Adipocyte (in vitro differentiated cells): ENCODE data around the gene SNAPC4.

ENCODE experiments used
- DNase-seq: peaks from one replicate; pipeline ENCODE4 v3.0.0-alpha.2; 2015; ENCODE audit warnings: low read depth
- H3K27me3 ChIP-seq: replicated peaks from 2 replicates; pipeline ENCODE4 v1.7.0; 2013; ENCODE audit warnings: mild to moderate bottlenecking, low read length, moderate library complexity; ENCODE audit not compliant: control insufficient read depth, insufficient read depth
- H3K36me3 ChIP-seq: 2 replicates; pipeline ENCODE4 v1.7.0; 2013; ENCODE audit warnings: low read length, mild to moderate bottlenecking, moderate library complexity; ENCODE audit not compliant: control insufficient read depth, insufficient read depth, severe bottlenecking
- H3K4me1 ChIP-seq: 2 replicates; pipeline ENCODE4 v1.7.0; 2013; ENCODE audit warnings: mild to moderate bottlenecking, low read length, moderate library complexity; ENCODE audit not compliant: control insufficient read depth, insufficient read depth
- H3K4me3 ChIP-seq: 2 replicates; pipeline ENCODE4 v1.7.0; 2013; ENCODE audit warnings: mild to moderate bottlenecking, low read length, moderate library complexity
- H3K9ac ChIP-seq: 2 replicates; pipeline ENCODE4 v1.7.0; 2013; ENCODE audit warnings: mild to moderate bottlenecking, low read length, moderate library complexity
- H3K9me3 ChIP-seq: 2 replicates; pipeline ENCODE4 v1.7.0; 2013; ENCODE audit warnings: mild to moderate bottlenecking, low read length, moderate library complexity; ENCODE audit not compliant: control insufficient read depth

The SNAPC4 gene

DNA sequence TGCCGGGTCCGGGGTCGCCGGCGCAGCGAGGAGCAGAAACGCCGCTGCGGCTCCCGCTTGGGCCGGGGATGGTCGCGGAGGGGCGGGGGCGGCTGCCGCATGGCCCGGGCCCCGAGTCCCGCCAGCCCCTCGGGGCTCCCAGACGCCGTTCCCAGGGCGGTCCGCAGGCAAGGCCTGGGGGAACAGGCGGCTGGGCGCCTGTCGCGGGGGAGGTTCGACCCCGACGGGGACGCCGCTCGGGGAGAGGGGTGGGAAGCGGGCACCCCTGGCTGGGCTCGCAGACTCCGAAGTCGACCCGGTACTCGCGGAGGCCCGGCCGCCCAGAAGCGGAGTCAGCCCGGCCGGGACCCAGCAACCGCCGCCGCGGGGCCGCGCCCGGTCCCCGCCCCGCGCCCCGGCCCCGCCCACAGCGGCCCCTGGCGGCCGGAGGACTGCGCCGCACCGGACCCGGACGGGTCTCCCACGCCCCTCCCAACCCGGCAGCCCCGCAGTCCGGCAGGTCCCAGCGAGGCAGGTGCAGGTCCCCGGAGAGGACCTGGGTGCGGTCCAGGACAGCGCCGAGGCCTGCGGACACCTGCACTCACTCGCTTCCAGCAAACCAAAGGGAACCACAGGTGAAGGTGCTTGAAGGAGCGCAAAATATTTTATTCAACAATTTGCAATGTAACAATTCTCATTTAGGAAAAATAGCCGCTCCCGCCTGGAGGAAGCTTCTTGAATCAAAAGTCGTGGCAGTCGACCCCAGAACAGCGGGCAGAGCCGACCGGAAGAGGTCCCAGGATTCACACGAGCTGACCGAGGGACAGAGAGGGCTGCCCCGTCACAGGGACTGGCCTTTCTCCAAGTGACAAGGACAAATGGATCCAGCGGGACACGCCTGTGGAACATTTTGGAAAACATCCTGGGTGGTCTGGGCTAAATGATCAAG, 39.8 kb upstream of the SNAPC4 start, which contains the start of gene INPP5E:
Gene INPP5E, minus strand, starts transcription at position 365 of the 928 bp plus-strand sequence. CDS start 426 bp downstream, outside the sequence.
- Histone ChIP-seq H3K27me3 (no peaks in the 10 kb centered on the region), H3K9me3 (no peaks in the 10 kb centered on the region), H3K36me3 (peaks cover 44% of the 10 kb centered on the region), H3K4me1 (peaks cover 25% of the 10 kb centered on the region), H3K9ac (peak within 1 kb of the TSS; percentile 90), H3K4me3 (peak within 1 kb of the TSS; percentile 87)
- DNase-seq, result peak; percentile 87

DNA sequence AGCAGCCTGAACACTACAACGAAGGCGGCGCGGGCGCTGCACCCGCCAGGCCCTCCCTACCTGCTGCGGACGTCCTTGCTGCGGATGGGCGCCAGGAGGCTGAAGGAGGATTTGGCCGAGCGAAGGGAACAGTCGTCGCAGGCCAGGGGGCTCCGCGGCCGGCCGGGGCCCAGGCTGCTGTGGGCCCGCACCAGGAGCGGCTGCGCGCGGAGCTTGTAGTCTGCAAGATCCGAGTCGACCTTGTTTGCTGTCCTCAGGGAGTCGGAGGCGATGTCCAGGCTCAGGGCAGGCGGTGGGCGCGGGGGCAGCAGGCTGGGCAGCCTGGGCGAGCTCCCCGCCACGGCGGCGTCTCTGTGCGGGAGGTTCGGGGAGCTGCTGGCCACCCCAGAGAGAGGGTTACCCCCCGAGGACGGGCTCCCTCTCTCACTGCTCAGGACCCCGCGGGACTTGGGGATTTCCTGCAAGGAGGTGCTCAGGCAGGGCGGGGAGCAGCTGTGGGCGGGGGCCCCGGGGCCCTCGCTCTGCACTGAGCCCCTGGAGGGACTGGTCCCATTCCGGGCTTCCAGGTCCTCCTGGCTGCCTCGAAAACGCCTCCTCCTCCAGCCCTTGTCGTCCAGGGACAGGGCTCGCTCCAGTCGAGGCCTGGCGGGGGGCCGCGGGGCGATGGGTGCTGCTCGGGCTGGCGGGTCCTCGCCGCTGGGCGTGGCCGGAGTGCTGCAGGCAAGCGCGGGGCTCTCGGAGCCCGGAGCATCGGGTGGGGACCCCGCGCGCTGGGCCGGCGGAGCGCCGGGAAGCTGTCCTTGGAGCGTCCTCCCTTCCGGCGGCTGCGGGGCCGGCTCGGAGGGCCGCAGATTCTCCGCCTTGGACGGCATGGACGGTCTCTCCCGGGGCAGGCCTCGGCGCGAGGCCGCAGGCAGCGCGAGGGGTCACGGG, 38.8 kb upstream of the SNAPC4 start:
- DNase-seq, result peak; percentile 59
- no peaks in the 10 kb centered on the region for H3K27me3 ChIP-seq
- H3K9ac ChIP-seq, result peak overlapping the region; percentile 90
- peaks cover 25% of the 10 kb centered on the region for H3K4me1 ChIP-seq
- peak overlapping the region; percentile 87 for H3K4me3 ChIP-seq
- H3K9me3 ChIP-seq, result no peaks in the 10 kb centered on the region
- H3K36me3 ChIP-seq, result peaks cover 35% of the 10 kb centered on the region

DNA sequence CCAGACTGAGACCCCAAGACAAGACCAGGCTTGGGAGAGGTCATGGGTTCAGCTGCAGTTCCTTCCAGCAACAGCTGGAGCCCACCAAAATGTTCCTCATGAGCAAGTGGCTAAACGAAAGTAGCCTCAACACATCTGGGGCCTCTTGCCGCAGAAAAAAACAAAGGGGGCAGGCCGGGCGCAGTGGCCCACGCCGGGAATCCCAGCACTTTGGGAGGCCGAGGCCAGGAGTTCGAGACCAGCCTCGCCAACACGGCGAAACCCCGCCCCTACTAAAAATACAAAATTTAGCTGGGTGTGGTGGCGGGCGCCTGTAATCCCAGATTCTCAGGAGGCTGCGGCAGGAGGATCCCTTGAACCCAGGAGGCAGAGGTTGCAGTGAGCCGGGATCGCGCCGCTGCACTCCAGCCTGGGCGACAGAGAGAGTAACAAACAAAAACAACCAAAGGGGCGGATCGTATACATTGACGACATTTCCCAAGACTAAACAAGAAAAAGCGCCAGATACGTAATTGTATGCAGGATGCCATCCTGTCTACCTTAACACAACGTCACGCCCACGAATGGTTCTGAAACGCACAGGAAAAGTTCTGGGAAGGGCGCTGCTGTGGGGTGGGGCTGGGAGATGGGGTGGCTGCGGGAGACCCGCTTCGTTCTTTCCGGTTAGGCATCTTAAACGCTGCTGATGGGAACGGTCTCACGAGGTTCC, 38.0 kb upstream of the SNAPC4 start:
- Histone ChIP-seq H3K27me3 (no peaks in the 10 kb centered on the region), H3K9ac (peak overlapping the region; percentile 90), H3K9me3 (no peaks in the 10 kb centered on the region), H3K36me3 (peaks cover 27% of the 10 kb centered on the region), H3K4me1 (peaks cover 25% of the 10 kb centered on the region), H3K4me3 (peak overlapping the region; percentile 87)
- DNase-seq, result no peak

DNA sequence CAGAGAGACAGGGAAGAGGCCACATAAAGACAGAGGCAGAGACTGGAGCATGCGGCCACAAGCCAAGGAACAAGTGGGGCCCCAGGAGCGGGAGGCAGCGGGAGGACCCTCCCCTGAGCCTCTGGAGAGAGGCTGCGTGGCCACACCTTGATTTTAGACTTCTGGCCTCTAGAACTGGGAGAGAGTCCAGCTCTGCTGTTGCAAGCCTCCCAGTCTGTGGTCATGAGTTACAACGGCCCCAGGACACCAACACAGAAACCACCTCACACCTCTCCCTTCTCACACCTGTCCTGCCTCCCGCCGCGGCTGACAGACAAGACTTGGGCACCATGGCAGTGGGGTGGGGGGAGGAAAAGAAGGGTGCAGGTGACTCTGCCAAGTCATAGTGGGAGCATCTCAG, 37.5 kb upstream of the SNAPC4 start:
- H3K9ac ChIP-seq, result peak overlapping the region; percentile 90
- peaks cover 27% of the 10 kb centered on the region for H3K36me3 ChIP-seq
- no peaks in the 10 kb centered on the region for H3K27me3 ChIP-seq
- peak; percentile 52 for DNase-seq
- H3K4me3 ChIP-seq, result peak overlapping the region; percentile 87
- peaks cover 25% of the 10 kb centered on the region for H3K4me1 ChIP-seq
- no peaks in the 10 kb centered on the region for H3K9me3 ChIP-seq

DNA sequence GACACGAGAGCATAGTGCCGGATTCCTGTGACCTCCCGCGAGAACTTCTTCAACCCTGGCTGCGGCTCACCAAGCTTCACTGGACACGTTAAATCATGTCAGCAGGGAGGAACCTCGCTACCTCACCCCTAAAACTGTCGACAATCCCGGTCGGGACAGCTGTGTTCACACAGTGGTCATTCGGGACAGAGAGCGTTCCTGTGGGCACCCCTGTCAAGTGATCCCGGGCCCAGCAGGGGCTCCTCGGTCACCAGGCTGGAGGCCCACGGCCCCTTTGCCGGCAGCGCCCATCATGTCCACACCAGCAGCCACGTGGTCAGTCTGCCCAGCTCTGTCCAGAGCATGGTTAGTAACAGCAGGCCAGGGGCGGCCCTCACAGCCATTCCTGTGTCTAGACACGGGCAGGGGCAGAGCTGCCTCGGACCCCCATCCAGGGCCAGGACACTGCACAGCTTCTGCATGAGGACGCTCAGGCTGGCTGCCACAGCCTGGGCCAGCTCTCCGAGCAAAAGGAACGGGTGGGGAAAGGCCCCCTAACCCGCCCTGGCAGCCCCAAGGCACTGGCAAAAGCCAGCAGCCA, 36.2 kb upstream of the SNAPC4 start:
- H3K4me3 ChIP-seq, result no peak overlapping the region
- no peak for DNase-seq

DNA sequence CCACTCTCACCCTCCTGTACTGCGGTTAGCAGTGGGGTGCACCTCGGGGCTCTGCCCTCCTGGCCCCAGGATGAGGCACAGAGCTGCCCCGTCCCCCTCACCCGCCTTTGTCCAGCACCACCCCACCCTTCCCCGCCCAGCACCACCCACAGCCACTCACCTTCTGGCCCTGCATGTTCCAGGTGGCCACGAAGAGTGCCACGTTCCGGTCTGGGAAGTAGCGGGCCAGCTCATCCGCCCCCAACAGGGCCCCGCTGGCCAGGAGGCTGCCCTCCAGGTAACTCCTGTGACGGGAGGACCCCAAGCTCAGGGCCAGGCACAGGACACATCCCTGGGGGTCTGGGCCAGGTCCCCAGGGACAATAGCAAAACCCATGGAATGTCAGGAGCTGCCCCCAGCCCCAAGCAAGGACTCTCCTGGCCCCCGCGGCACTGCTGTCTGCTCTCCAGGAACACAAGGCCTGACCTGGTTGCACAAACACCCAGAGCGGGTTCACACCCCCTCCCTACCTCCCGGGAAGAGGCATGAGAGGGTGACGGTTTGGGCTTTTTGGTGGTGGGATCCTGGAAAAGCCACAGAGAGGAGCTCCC, 34.7 kb upstream of the SNAPC4 start:
- no peak for DNase-seq
- Histone ChIP-seq H3K4me3 (no peak overlapping the region), H3K9ac (no peak overlapping the region), H3K27me3 (no peaks in the 10 kb centered on the region), H3K9me3 (no peaks in the 10 kb centered on the region), H3K4me1 (peaks cover 20% of the 10 kb centered on the region), H3K36me3 (peaks cover 22% of the 10 kb centered on the region)

More for the DNA sequence above, 36.2 kb upstream of the SNAPC4 start:
- Histone ChIP-seq H3K27me3 (no peaks in the 10 kb centered on the region), H3K36me3 (peaks cover 21% of the 10 kb centered on the region), H3K4me1 (peaks cover 25% of the 10 kb centered on the region), H3K9ac (no peak overlapping the region), H3K9me3 (no peaks in the 10 kb centered on the region)

DNA sequence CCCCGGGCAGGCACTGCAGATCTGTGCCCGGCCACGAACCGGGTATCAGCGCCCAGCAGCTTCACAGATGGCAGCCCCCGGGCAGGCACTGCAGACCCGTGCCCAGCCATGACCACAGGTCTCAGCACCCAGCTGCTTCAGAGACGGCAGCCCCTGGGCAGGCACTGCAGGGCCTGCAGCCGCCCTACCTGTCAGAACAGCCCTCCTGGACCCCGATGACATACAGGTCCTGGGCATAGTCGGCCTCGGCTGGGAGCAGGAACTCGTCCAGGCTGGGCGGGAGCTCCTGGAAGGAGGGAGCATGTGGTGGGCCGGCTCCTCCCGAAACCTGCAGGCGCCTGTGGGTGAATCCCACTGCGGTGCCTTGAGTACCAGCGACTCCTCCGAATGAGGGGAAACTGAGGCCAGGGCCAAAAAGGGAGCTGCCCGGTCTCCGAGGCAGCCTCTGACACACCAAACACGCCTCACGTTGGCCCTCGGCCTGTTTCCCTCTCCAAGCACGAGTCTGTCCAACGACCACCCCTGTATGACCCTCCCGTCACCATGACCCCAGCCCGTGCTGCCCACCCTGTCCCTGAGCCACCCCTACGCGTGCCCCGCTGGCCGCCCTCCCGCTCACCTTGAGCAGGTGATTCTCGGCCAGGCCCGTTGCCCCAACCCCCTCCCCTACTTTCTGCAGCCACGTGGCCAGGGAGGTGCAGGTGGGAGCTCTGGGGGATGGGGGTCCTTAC, 34.0 kb upstream of the SNAPC4 start:
- no peak for DNase-seq
- Histone ChIP-seq H3K4me3 (no peak overlapping the region), H3K4me1 (peaks cover 20% of the 10 kb centered on the region), H3K9ac (no peak overlapping the region), H3K9me3 (no peaks in the 10 kb centered on the region), H3K36me3 (peaks cover 28% of the 10 kb centered on the region), H3K27me3 (no peaks in the 10 kb centered on the region)

DNA sequence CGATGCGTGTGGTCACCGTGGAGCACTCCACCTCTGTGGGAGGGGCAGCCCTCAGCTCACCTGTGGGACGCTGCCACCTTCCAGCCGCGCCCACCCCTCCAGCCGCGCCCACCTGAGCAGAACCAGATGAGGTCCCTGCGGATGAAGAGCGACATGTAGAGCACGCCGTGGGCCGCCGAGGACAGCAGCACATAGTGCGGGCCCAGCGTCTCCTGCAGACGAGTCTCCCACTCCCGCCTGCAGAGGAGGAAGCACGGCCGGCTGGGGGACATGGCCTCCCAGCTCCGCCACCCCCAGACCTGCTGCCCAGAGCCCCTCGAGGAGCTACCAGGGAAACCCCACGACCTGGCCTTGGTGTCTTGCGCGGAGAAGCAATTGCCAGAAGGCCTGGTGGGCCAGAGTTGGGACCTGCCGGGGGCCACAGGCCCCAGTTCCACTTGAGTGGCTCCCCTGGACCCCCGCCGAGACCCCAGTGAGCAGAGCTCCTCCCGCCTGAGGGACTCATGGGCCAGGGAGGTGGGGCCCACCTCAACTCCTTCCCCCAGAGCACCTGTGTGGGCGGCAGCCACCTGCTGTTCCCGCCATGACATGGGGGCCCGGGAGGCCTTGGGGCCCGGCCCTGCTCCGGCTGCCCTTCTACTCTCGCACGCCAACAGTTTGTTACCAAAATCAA, 33.2 kb upstream of the SNAPC4 start:
- H3K9ac ChIP-seq, result no peak overlapping the region
- no peak for DNase-seq
- H3K4me3 ChIP-seq, result no peak overlapping the region
- peaks cover 19% of the 10 kb centered on the region for H3K4me1 ChIP-seq
- H3K9me3 ChIP-seq, result no peaks in the 10 kb centered on the region
- H3K27me3 ChIP-seq, result no peaks in the 10 kb centered on the region
- H3K36me3 ChIP-seq, result peaks cover 32% of the 10 kb centered on the region

DNA sequence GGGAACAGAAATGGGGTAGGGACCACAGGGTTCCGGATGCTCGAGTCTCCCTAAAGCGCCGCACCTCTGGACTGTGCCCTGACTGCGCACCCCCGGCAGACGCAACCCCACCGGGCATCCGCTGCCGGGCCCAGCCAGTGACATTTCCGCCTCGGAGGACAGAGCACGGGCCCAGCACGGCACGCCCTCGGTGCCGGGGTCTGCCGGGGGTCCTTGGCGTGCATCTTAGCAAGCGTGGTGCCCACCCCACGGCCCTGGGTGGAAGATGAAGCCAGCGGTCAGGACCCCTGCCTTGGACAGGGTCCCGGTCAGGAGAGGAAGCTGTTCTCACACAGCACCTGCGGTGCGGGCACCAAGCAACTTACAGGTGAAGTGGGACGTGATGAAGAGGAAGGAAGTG, 32.6 kb upstream of the SNAPC4 start:
- H3K36me3 ChIP-seq, result peaks cover 32% of the 10 kb centered on the region
- peaks cover 13% of the 10 kb centered on the region for H3K4me1 ChIP-seq
- H3K4me3 ChIP-seq, result no peak overlapping the region
- DNase-seq, result no peak
- H3K27me3 ChIP-seq, result no peaks in the 10 kb centered on the region
- H3K9ac ChIP-seq, result no peak overlapping the region
- H3K9me3 ChIP-seq, result no peaks in the 10 kb centered on the region
